Heart left ventricle (tissue), 13 donors: Measurements from ENCODE around the gene ENOX1.

Experiments
- POLR2A ChIP-seq, 2 donors: fragments of 450-650 bp; IDR thresholded peaks; one replicate each; pipeline ENCODE4 v1.6.1; 2017; ENCODE audit warnings: antibody characterized with exemption in 2 of 2, mild to moderate bottlenecking in 2 of 2, moderate library complexity in 2 of 2
- TF ChIP-seq, protein P1 (sequence below), 12 donors: fragments of 200-600 bp; sonication (generic) in 4 of 12; IDR thresholded peaks; one replicate each; pipeline versions ENCODE4 v1.5.0 to v1.8.0; 2018 to 2022; ENCODE audit warnings: antibody characterized with exemption in 12 of 12, mild to moderate bottlenecking in 5 of 12
- donor health status: ischemic (EF 13 %, LVEDD 7.1; RV severe dilation, severe dysfunction).
- donor health status: DM: no; HTN: yes; CAD: no.
- donor health status: DM: no; HTN: no; CAD: no.
- donor health status: ischemic (EF 25% LVEDD 6.9; RV normal size, moderate dysfunction).
- donor health status: ischemic (EF 25% LVEDD 5.7; RV mildly dilated, moderate dysfunction).
- donor health status: ischemic (EF 35%, LVEDD 5.7; RV mildly dilated, moderate dysfunction).
- donor health status: nonischemic (EF 11% LVEDD 7.7; RV severe dilation, severe dysfunction).
- donor health status: DM: yes; HTN: yes; CAD: no.
- donor health status: PGD.
- donor health status: ischemic (EF 29% LVEDD 5.4; RV normal size, mild dysfunction).
- donor health status: nonischemic (EF 23%, LVEDD 6.1; RV moderate dilation, normal function).

DNA sequence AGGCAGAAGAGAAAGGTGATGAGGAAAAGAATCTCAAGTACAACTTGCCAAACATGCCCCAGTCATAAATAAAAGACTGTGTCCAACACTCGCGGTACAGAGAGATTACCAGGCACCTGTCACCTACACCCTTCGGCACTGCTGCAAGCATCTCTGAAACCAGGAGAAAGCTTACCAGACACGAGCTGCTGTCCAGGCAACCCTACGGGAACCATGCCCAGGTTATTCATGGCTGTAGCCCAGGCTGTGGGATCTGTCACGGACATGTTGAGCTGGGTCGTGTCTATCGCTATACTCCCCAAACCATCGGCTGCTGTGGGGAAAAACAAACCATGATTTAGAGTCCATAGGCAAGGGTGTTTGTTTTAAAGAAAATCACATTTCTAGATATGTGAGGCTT is 375.0 kb downstream of the ENOX1 start:
- TF ChIP-seq, protein P1, sequence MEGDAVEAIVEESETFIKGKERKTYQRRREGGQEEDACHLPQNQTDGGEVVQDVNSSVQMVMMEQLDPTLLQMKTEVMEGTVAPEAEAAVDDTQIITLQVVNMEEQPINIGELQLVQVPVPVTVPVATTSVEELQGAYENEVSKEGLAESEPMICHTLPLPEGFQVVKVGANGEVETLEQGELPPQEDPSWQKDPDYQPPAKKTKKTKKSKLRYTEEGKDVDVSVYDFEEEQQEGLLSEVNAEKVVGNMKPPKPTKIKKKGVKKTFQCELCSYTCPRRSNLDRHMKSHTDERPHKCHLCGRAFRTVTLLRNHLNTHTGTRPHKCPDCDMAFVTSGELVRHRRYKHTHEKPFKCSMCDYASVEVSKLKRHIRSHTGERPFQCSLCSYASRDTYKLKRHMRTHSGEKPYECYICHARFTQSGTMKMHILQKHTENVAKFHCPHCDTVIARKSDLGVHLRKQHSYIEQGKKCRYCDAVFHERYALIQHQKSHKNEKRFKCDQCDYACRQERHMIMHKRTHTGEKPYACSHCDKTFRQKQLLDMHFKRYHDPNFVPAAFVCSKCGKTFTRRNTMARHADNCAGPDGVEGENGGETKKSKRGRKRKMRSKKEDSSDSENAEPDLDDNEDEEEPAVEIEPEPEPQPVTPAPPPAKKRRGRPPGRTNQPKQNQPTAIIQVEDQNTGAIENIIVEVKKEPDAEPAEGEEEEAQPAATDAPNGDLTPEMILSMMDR (IDR thresholded peaks at IDR 0.05) = no peak
- TF ChIP-seq POLR2A (IDR thresholded peaks at IDR 0.05) = no peak
